GM10847 (cell line): ENCODE measurements around the gene MSTN.

Experiments used
- POLR2A ChIP-seq: IDR thresholded peaks from 2 replicates; pipeline ENCODE4 v1.6.1; 2011; ENCODE audit not compliant: insufficient read length; ENCODE audit errors: extremely low read depth

MSTN gene

GRCh38 chr2:190062601-190063000 is at the start of gene MSTN:
Gene MSTN, minus strand, starts transcription at chr2:190062729. Its CDS starts 133 bp downstream, at chr2:190062596.
- no peak for TF ChIP-seq POLR2A

DNA sequence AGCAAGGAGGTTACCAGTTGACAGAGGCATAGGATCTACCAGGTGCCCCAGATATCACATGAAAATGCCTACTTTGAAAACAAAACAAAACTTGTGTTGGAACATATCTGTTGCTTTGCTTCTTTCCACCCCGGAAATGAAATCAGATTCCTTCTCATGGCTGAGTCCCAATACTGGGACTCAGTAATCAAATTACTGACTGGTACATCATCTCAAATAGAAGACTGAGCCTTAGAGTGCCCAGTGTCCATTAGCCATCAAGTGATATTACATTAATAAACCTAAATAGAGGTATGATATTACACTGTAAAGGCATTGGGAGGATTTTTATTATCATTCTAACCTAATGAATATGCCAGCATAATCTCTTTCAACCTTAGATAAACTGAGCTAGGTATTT is 48.6 kb upstream of the MSTN start:
- no peak for TF ChIP-seq POLR2A

- no peak for TF ChIP-seq POLR2A
Measured at GRCh38 chr2:190110699-190111098, 48.2 kb upstream of the MSTN start.

DNA sequence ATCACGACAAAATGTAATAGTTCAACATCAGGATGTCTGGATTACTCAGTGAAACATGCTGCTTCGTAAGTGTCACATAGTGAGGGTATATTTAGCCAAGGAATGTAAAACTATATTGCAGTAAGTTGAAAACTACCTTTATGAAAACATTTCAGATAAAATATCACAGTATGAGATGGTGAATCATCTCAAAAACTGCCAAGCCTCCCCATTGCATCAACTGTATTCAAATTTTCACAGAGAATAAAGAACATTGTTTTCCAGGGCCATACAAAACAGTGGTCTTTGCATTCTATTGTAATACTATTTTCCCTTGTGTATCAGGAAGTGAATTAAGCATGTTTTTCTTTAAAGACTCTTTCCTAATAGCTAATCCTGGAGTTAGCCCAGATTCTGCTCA is 47.6 kb upstream of the MSTN start:
- TF ChIP-seq POLR2A = no peak

DNA sequence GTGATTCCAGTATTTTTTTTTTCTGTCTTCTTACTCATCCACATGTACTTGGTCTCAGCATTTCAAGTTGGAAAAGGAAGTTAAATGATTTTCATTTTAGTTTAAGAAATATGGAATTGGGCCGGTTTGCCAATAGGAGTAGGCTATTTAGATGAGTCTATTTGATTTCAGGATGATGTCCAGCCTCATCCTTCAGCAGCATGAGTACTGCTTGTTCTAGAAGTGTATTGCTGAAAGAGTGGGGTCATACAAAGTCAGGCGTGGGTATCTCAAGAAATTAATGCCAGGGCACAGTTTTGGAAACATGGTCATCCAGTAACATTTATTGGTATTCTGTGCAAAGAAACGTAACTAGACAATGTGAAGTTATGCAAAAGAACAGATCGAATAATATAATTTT is 44.9 kb upstream of the MSTN start:
- TF ChIP-seq POLR2A = no peak

DNA sequence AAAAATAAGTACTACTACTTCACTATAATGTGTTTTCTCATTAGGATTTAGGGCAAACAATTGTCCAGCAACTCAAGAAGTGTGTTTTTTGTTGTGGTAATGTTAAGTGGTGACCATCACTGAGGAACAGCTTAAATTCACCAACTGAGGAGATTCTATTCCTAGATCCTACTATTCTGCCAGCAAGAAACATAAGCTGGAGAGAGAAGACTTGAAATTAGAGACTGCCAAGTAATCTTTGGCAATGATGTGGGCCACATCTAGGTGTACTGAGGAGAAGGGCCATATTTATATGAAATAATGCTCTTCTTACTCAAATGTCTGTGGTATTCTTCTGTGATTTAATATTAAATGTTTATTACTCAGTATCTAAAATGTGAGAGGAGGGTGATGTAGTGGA is 44.3 kb upstream of the MSTN start:
- no peak for TF ChIP-seq POLR2A

- TF ChIP-seq POLR2A = no peak
Measured at GRCh38 chr2:190105554-190105953, 43.0 kb upstream of the MSTN start.

DNA sequence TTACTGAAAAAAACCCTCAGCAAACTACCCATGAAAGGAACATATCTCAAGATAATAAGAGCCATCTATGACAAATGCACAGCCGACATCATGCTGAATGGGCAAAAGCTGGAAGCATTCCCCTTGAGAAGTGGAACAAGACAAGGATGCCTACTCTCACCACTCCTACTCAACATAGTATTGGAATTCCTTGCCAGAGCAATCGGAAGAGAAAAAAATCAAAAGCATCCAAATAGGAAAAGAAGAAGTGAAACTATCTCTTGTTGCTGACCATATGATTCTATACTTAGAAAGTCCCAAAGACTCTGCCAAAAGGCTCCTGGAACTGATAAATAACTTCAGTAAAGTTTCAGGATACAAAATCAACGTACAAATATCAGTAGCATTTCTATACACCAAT is 40.6 kb upstream of the MSTN start:
- no peak for TF ChIP-seq POLR2A

DNA sequence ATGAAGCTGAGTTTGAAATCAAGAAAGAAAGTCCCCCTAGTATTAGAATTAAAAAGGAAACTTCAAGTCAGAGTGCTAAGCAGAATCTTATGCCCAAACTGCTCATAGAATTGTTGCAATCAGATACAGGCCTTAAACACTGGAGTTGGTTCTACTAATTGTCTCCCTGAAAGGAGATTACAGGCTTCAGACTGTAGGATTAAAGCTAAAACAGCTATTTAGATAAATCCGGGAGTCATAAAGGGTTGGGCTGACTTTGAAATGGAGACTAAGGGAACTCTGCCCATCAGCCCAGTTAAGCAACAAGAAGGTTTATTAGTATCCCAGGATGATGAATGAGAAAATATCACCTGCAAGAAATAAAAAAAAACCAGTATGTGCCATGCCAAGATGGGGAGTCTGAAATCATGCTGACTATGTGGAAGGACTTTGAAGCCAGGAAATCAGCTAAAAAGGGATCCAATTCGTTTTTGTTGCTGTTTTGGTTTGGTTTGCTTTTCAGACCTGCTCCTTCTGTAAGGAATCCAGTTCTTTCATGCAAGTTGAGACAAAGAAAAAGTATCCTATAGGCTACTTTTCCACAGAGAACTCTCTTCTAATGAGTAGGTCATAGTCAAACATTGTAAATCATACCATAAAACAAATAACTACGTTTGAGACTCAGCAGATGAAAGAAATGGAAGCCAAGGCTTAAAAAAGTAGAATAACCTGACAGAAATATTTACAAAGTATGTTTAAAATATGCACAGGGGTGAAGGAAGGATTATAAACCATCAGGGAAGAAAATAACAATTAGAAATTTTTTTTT is 37.6 kb upstream of the MSTN start:
- no peak for TF ChIP-seq POLR2A

DNA sequence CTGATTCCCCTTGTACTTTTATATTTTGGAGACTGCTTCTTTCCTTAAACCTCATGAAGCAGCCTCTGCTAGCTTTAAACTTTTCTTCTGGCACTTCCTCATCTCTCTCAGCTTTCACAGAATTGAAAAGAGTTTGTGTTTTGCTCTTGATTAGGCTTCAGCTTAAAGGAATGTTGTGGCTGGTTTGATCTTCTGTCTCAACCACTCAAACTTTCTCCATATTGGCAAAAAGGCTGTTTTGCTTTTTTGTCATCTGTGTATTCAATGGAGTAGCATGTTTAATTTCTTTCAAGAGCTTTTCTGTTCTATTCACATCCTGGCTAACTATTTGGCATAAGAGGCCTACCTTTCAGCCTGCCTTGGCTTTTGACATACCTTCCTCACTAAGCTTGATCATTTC is 36.3 kb upstream of the MSTN start:
- TF ChIP-seq POLR2A = no peak

DNA sequence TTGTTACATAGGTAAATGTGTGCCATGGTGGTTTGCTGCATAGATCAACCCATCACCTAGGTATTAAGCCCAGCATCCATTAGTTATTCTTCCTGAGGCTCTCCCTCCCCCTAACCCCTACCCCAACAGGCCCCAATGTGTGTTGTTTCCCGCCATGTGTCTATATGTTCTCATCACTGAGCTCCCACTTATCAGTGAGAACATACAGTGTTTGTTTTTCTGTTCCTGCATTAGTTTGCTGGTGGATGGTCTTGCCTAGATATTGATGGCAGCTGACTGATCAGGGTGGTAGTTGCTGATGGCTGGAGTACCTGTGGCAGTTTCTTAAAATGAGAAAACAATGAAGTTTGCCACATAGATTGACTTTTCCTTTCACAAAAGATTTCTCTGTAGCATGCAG is 34.6 kb upstream of the MSTN start:
- TF ChIP-seq POLR2A = no peak

- no peak for TF ChIP-seq POLR2A
Measured at GRCh38 chr2:190094316-190094871, 31.9 kb upstream of the MSTN start.

DNA sequence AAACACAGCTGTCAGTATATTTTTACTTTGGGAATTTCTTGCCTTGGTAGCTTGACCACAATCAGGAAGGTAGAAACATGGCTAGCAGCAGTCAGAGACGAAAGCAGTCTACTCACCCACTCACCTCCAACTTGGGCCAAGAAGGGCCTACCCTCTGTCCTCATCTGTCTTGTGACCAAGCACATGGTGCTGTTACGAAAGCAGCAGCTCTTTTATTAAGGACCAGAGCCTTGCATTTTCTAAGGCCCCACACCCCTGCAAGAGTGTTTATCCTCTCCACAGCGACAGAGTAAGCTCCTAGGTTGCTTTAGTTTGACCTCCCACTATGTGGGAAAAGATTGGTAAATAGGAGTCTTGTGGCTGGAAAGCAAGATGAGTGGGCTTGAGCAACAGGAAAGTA is 31.3 kb upstream of the MSTN start:
- no peak for TF ChIP-seq POLR2A

GRCh38 chr2:190090148-190090547 is 27.6 kb upstream of the MSTN start:
- no peak for TF ChIP-seq POLR2A

DNA sequence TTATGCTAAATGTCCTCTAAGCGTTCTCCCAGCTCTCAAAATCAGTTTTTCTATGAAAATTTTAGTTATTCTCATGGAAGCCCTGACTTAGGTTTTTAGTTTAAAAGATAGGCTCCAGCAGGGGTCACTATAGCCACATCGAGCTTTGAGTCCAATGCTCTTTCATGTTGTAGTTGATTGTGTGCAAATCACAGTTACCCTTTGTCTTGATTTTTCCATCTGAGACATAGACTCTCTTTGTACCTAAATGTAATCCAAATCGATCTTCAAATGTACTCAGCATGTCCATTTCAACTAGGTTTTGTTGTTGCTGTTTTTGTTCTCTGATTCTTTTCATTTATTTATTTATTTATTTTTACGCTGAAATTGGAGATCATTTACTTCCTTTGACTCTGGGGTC is 26.4 kb upstream of the MSTN start:
- no peak for TF ChIP-seq POLR2A

DNA sequence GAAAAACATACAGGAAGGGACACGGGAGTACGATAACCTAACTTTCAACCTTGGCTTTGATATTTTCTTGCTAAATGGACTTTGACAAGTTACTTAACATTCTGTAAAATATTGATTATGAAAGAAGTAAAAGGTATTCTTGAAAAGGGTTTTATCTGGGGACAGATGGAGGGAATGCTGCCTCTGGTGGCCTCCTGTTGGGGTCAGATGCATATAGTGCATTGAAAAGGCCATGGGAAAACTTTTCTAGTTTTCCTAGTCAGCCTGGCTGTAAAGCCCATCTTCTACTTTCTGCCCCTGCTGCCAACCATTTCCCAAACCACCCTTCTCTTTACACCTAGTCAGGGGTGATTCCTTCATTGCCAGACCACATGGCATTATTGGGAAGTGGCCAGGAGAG is 22.2 kb upstream of the MSTN start:
- TF ChIP-seq POLR2A = no peak

DNA sequence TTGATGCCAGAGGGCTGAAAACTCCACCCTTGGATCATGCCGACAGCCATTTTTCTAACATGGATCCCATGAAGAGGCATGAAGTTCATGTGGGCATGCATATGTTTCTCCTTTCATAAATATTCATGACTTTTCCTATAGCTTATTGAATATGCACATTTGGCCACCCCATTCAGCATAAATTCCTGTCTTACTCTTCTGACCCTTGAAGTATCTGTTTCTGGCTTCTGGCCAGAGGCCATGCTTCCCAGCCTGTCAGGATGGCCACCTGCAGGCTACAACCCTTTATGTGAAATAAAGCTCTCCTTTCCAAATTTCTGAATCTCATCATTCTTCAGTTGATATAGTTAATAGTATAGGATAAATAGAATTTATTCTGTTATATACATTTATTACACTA is 19.6 kb upstream of the MSTN start:
- no peak for TF ChIP-seq POLR2A
